Stomach (tissue), 9 donors: ENCODE results near the gene PTPRE. TPM values are rescaled to one million over a fixed set of nuclear protein-coding genes. Genes with fewer than 3 reads are reported as not detected.
A peak's percentile ranks its signal among the peaks of the same experiment; 100 is the strongest.

Source experiments
- DNase-seq, 2 donors: peaks; one replicate each; pipeline versions ENCODE4 v3.0.0 to v3.0.0-alpha.2; 2013 to 2019
- H3K27ac ChIP-seq, 5 donors: fragments of 200-600 bp in 4 of 5; sonication (generic) in 4 of 5; one replicate each; pipeline ENCODE4 v1.5.1; 2013 to 2019; ENCODE audit warnings: mild to moderate bottlenecking in 1 of 5, moderate library complexity in 1 of 5
- H3K27me3 ChIP-seq, 3 donors: fragments of 200-600 bp; sonication (generic); one replicate each; pipeline ENCODE4 v1.5.1; 2017 to 2019; ENCODE audit warnings: mixed run types in 1 of 3
- H3K36me3 ChIP-seq, 4 donors: fragments of 200-600 bp; sonication (generic); 1 replicate in 3 of 4; 2 replicates in 1 of 4; pipeline ENCODE4 v1.5.1; 2016 to 2019
- H3K4me1 ChIP-seq, 4 donors: fragments of 200-600 bp; sonication (generic); one replicate each; pipeline ENCODE4 v1.5.1; 2016 to 2019
- H3K4me3 ChIP-seq, 4 donors: fragments of 200-600 bp; sonication (generic) in 3 of 4; one replicate each; pipeline ENCODE4 v1.5.1; 2016 to 2019; ENCODE audit warnings: mild to moderate bottlenecking in 1 of 4
- H3K9me3 ChIP-seq, 4 donors: fragments of 200-600 bp; sonication (generic); one replicate each; pipeline ENCODE4 v1.5.1; 2016 to 2019
- CTCF ChIP-seq, 7 experiments: fragments of 450-650 bp in 4 of 7; fragments of 200-600 bp in 3 of 7; sonication (generic) in 3 of 7; IDR thresholded peaks; one replicate each; pipeline ENCODE4 v1.5.1; 2016 to 2019; ENCODE audit warnings: antibody characterized with exemption in 7 of 7, control low read depth in 2 of 7, mild to moderate bottlenecking in 1 of 7
- EP300 ChIP-seq: sonication (generic); formaldehyde crosslinking; IDR thresholded peaks from one replicate; pipeline ENCODE4 v1.6.1; 2017; ENCODE audit warnings: antibody characterized with exemption
- POLR2A ChIP-seq, 4 donors: fragments of 450-650 bp; IDR thresholded peaks; one replicate each; pipeline ENCODE4 v1.6.1; 2016; ENCODE audit warnings: antibody characterized with exemption in 4 of 4, control low read depth in 2 of 4, mild to moderate bottlenecking in 1 of 4, moderate library complexity in 1 of 4
- POLR2AphosphoS5 ChIP-seq, 3 donors: sonication (generic); formaldehyde crosslinking; IDR thresholded peaks; one replicate each; pipeline ENCODE4 v1.6.1; 2016; ENCODE audit warnings: antibody characterized with exemption in 3 of 3
- WGBS, 5 donors: extraction: QIAGEN DNeasy Blood & Tissue Kit in 3 of 5; methylation state at CpG; one replicate each; pipeline versions ENCODE4 v1.1.5 to v1.1.7; 2013 to 2018; 5-methylcytosine and 5-hydroxymethylcytosine counted together
- intact Hi-C: fragments of 100-400 bp; cut with DNase I; formaldehyde crosslinking; loops from one replicate; pipeline ENCODE4 v1.15.1; 2023; ENCODE audit warnings: low total_unique reads
- polyA plus RNA-seq, 3 donors: library from polyadenylated mRNA; stranded (reverse); fragments of 200-250 nt; gene quantifications; one replicate each; pipeline ENCODE4 v1.2.3, GENCODE V29; 2013
- total RNA-seq, 5 donors: library from RNA; depleted of rRNA; stranded (reverse); fragments of >200 nt; gene quantifications; one replicate each; pipeline versions ENCODE4 v1.1.0 to v1.2.3, GENCODE V29; 2014 to 2016
- donor health status: healthy with polysubstance abuse.
- donor health status: Bipolar disorder and iron deficiency.
- donor health status: healthy.

The PTPRE gene
- total and polyA plus RNA-seq, 8 donors = 4.0 to 26.4 (median 8.9) TPM

GRCh38 chr10:128098631-128099030, 191.7 kb downstream of the PTPRE start:
- intact Hi-C loops = no loop called here
- Histone ChIP-seq H3K4me1 (peaks cover 0 to 6% (median 0%) of the 10 kb centered on the region in 4 donors), H3K27ac (no peak overlapping the region), H3K27me3 (no peaks in the 10 kb centered on the region), H3K36me3 (peaks cover 0 to 19% (median 0%) of the 10 kb centered on the region in 4 donors), H3K9me3 (no peaks in the 10 kb centered on the region), H3K4me3 (no peak overlapping the region)
- WGBS, 5 donors = 86 to 93% (median 89%) methylated on average over 10 of the region's 10 CpGs
- DNase-seq = no peak
- no peak for TF ChIP-seq POLR2A (IDR thresholded peaks at IDR 0.05)
- TF ChIP-seq POLR2AphosphoS5 (IDR thresholded peaks at IDR 0.05) = no peak
- no peak for TF ChIP-seq EP300
- no peak for TF ChIP-seq CTCF (IDR thresholded peaks at IDR 0.05)

- DNase-seq = no peak
- H3K4me3 ChIP-seq = no peak overlapping the region
- TF ChIP-seq CTCF (IDR thresholded peaks at IDR 0.05) = no peak
- no peak for TF ChIP-seq EP300
- TF ChIP-seq POLR2AphosphoS5 (IDR thresholded peaks at IDR 0.05) = no peak
- no peak for TF ChIP-seq POLR2A (IDR thresholded peaks at IDR 0.05)
- peaks cover 0 to 6% (median 0%) of the 10 kb centered on the region in 4 donors for H3K4me1 ChIP-seq
- intact Hi-C loops = no loop called here
- 94 to 98% (median 96%) methylated on average over 10 of the region's 10 CpGs for WGBS, 5 donors
- peaks cover 0 to 19% (median 0%) of the 10 kb centered on the region in 4 donors for H3K36me3 ChIP-seq
- H3K27me3 ChIP-seq = no peaks in the 10 kb centered on the region
- H3K27ac ChIP-seq = no peak overlapping the region
- no peaks in the 10 kb centered on the region for H3K9me3 ChIP-seq
Measured at GRCh38 chr10:128099901-128100300, 193.0 kb downstream of the PTPRE start.

- intact Hi-C loops = no loop called here
- H3K27ac ChIP-seq = no peak overlapping the region
- no peak for DNase-seq
- 85 to 91% (median 87%) methylated on average over 1 of the region's 1 CpG for WGBS, 5 donors
- peaks cover 0 to 30% (median 0%) of the 10 kb centered on the region in 4 donors for H3K36me3 ChIP-seq
- no peaks in the 10 kb centered on the region for H3K9me3 ChIP-seq
- peaks cover 0 to 6% (median 0%) of the 10 kb centered on the region in 4 donors for H3K4me1 ChIP-seq
- H3K4me3 ChIP-seq = no peak overlapping the region
- TF ChIP-seq EP300 = no peak
- no peak for TF ChIP-seq POLR2A (IDR thresholded peaks at IDR 0.05)
- TF ChIP-seq POLR2AphosphoS5 (IDR thresholded peaks at IDR 0.05) = no peak
- TF ChIP-seq CTCF (IDR thresholded peaks at IDR 0.05) = no peak
- H3K27me3 ChIP-seq = no peaks in the 10 kb centered on the region
Measured at GRCh38 chr10:128101901-128102300, 195.0 kb downstream of the PTPRE start.

GRCh38 chr10:128102480-128103228, 195.8 kb downstream of the PTPRE start:
- Histone ChIP-seq H3K36me3 (peaks cover 0 to 33% (median 0%) of the 10 kb centered on the region in 4 donors), H3K9me3 (no peaks in the 10 kb centered on the region), H3K27ac (no peak overlapping the region), H3K4me1 (peaks cover 0 to 6% (median 0%) of the 10 kb centered on the region in 4 donors), H3K27me3 (no peaks in the 10 kb centered on the region), H3K4me3 (no peak overlapping the region)
- 69 to 83% (median 71%) methylated on average over 19 of the region's 19 CpGs for WGBS, 5 donors
- peak in 1 of 2 donors; percentile 48 for DNase-seq
- intact Hi-C loops = no loop called here
- no peak for TF ChIP-seq POLR2A (IDR thresholded peaks at IDR 0.05)
- TF ChIP-seq POLR2AphosphoS5 (IDR thresholded peaks at IDR 0.05) = no peak
- TF ChIP-seq CTCF (IDR thresholded peaks at IDR 0.05) = no peak
- TF ChIP-seq EP300 = no peak
